GM12878 (cell line): ENCODE results near the gene SDK2. TPM values are rescaled to one million over a fixed set of nuclear protein-coding genes. Genes with fewer than 3 reads are reported as not detected.

Experiments
- ATAC-seq: fragments of 200-7000 bp; cut with Tn5 transposase; 3 replicates; pipeline ENCODE4 v1.9.1; 2020; ENCODE audit warnings: mild to moderate bottlenecking, moderate library complexity
- BruUV-seq: library from RNA; stranded (reverse); fragments of 400-500 nt; replicated peaks from 2 replicates; lab custom pipeline; 2021; lab: Mats Ljungman, UMichigan
- CTCF ChIA-PET: fragments of 300-600 bp; sonication (Branson Sonifier 250); formaldehyde crosslinking; extraction: SDS; loops from one replicate; lab custom pipeline; 2021; ENCODE audit warnings: inconsistent platforms; lab: Yijun Ruan, JAX
- POLR2A ChIA-PET: fragments of 350-600 bp; formaldehyde crosslinking; extraction: SDS; loops from one replicate; lab custom pipeline; 2021; ENCODE audit warnings: inconsistent platforms; lab: Charles Lee
- RAD21 ChIA-PET: fragments of 300-600 bp; sonication (Branson Sonifier 250); formaldehyde crosslinking; loops from one replicate; lab custom pipeline; 2023; ENCODE audit warnings: antibody characterized with exemption; ENCODE audit not compliant: unreplicated experiment; lab: Charles Lee
- SMC1A ChIA-PET: fragments of 300-600 bp; sonication (Branson Sonifier 250); formaldehyde crosslinking; loops from one replicate; lab custom pipeline; 2023; ENCODE audit not compliant: unreplicated experiment, uncharacterized antibody; lab: Charles Lee
- DNase-seq: peaks from one replicate; pipeline ENCODE4 v3.0.0-alpha.2; 2011; ENCODE audit warnings: low read depth, low spot score
- FAIRE-seq: peaks from 3 replicates; lab custom pipeline; 2011; peaks lifted over from hg19 to GRCh38; lab: Jason Lieb, UNC
- H2AFZ ChIP-seq: 2 replicates; pipeline ENCODE4 v1.6.0; 2011; ENCODE audit warnings: low read depth, low read length, control low read depth; ENCODE audit not compliant: control insufficient read depth
- H3K27ac ChIP-seq: 2 replicates; pipeline ENCODE4 v1.5.1; 2011; ENCODE audit warnings: control low read depth; ENCODE audit not compliant: control insufficient read depth, insufficient read depth
- H3K27me3 ChIP-seq, 2 experiments: replicated peaks in 1 of 2; 2 replicates each; pipeline versions ENCODE4 v1.6.0 to v1.6.1; 2011; ENCODE audit warnings: low read length in 1 of 2; ENCODE audit not compliant: control insufficient read depth in 2 of 2, insufficient read depth in 2 of 2
- H3K36me3 ChIP-seq, 2 experiments: 2 replicates each; pipeline ENCODE4 v1.5.1; 2011; ENCODE audit warnings: low read length in 1 of 2; ENCODE audit not compliant: control insufficient read depth in 2 of 2, insufficient read depth in 2 of 2
- H3K4me1 ChIP-seq: 2 replicates; pipeline ENCODE4 v1.6.1; 2011; ENCODE audit warnings: mild to moderate bottlenecking, low read length, moderate library complexity, mixed read lengths; ENCODE audit not compliant: control insufficient read depth, insufficient read depth
- H3K4me2 ChIP-seq: 2 replicates; pipeline ENCODE4 v1.6.0; 2011; ENCODE audit warnings: control low read depth; ENCODE audit not compliant: control insufficient read depth, insufficient read depth
- H3K4me3 ChIP-seq: fragments of 200-600 bp; sonication (generic); 2 replicates; pipeline ENCODE4 v1.5.1; 2016
- H3K79me2 ChIP-seq: 2 replicates; pipeline ENCODE4 v1.6.0; 2011; ENCODE audit warnings: low read length; ENCODE audit not compliant: control insufficient read depth, insufficient read depth
- H3K9ac ChIP-seq: 2 replicates; pipeline ENCODE4 v1.8.0; 2011; ENCODE audit warnings: low read length, control low read depth, mixed read lengths; ENCODE audit not compliant: control insufficient read depth, insufficient read depth
- H3K9me3 ChIP-seq: replicated peaks from 3 replicates; pipeline ENCODE4 v1.5.1; 2011; ENCODE audit warnings: mild to moderate bottlenecking, low read length; ENCODE audit not compliant: control insufficient read depth, insufficient read depth
- H4K20me1 ChIP-seq: 2 replicates; pipeline ENCODE4 v1.6.0; 2011; ENCODE audit not compliant: control insufficient read depth, insufficient read depth
- ATF2 ChIP-seq: IDR thresholded peaks from 2 replicates; pipeline ENCODE4 v1.6.1; 2012; ENCODE audit warnings: low read length, inconsistent platforms
- MEF2B ChIP-seq: fragments of 450-650 bp; IDR thresholded peaks from 2 replicates; pipeline ENCODE4 v1.6.1; 2018; ENCODE audit warnings: mild to moderate bottlenecking, moderate library complexity; ENCODE audit not compliant: partially characterized antibody, poor library complexity, severe bottlenecking
- NFYA ChIP-seq: IDR thresholded peaks from 2 replicates; pipeline ENCODE4 v1.6.1; 2011; ENCODE audit warnings: low read depth, mild to moderate bottlenecking, low read length, improper control_type of control experiment, borderline replicate concordance
- POLR2AphosphoS5 ChIP-seq: IDR thresholded peaks from 2 replicates; pipeline ENCODE4 v1.6.1; 2011; ENCODE audit warnings: mild to moderate bottlenecking, low read length, inconsistent platforms
- TCF12 ChIP-seq: IDR thresholded peaks from 2 replicates; pipeline ENCODE4 v1.6.1; 2011; ENCODE audit warnings: low read depth, mild to moderate bottlenecking, low read length
- ZNF274 ChIP-seq: IDR thresholded peaks from one replicate; pipeline ENCODE4 v1.8.0; 2011; ENCODE audit not compliant: insufficient read length, insufficient read depth
- WGBS: methylation state at CpG from one replicate; pipeline ENCODE4 v1.1.6; 2016; ENCODE audit warnings: low lambda C conversion rate; ENCODE audit not compliant: insufficient replicate concordance, insufficient coverage; ENCODE audit errors: missing lambda C conversion rate; 5-methylcytosine and 5-hydroxymethylcytosine counted together
- in situ Hi-C: fragments of 300-500 bp; cut with MboI; formaldehyde crosslinking; loops from 9 replicates; pipeline ENCODE4 v1.14.3; 2018; ENCODE audit warnings: mixed read lengths
- intact Hi-C: fragments of 100-400 bp; cut with micrococcal nuclease; formaldehyde crosslinking; loops from one replicate; pipeline ENCODE4 v1.14.2; 2022; ENCODE audit not compliant: unreplicated experiment
- polyA plus RNA-seq, 11 experiments: library from polyadenylated mRNA; depleted of rRNA in 4 of 11; unstranded in 6 of 11; stranded (reverse) in 5 of 11; fragments of >200 nt; fragmentation: Nextera tagmentation in 4 of 11; fragmentation: Illumina TruSeq in 1 of 11; extraction: Ambion mirVana in 4 of 11; extraction: Trizol in 1 of 11; gene quantifications; 1 replicate in 1 of 11; 2 replicates in 10 of 11; pipeline versions ENCODE4 v1.2.1 to v1.2.3, GENCODE V29; 2011 to 2016; ENCODE audit warnings: inconsistent platforms in 2 of 11, missing spikeins in 2 of 11, low read depth in 1 of 11
- total RNA-seq, 4 experiments: library from RNA; depleted of rRNA in 3 of 4; stranded (reverse); fragments of >200 nt in 3 of 4; fragmentation: Illumina TruSeq in 1 of 4; extraction: Trizol in 1 of 4; gene quantifications; 2 replicates each; pipeline versions ENCODE4 v1.2.1 to v1.2.3, GENCODE V29; 2013 to 2021
- TF ChIP-seq, protein P1 (sequence below): fragments of 450-650 bp; IDR thresholded peaks from 2 replicates; pipeline ENCODE4 v1.6.1; 2016; ENCODE audit warnings: mild to moderate bottlenecking
- TF ChIP-seq, protein P2 (sequence below), 3 experiments: IDR thresholded peaks in 2 of 3; conservative IDR thresholded peaks in 1 of 3; 2 replicates each; pipeline ENCODE4 v1.5.1; 2011; ENCODE audit warnings: low read depth in 3 of 3, low read length in 3 of 3, mild to moderate bottlenecking in 3 of 3, control low read depth in 2 of 3, moderate library complexity in 2 of 3, inconsistent platforms in 1 of 3, mixed read lengths in 1 of 3; ENCODE audit not compliant: control insufficient read depth in 2 of 3, insufficient read depth in 1 of 3; ENCODE audit errors: extremely low read depth in 1 of 3

Gene SDK2
- total and polyA plus RNA-seq, 10 of the 15 experiments (the other 5 are each of a cell fraction or from before 2014, with no cell fraction given), result 0.03 to 0.08 (median 0.03) TPM; not detected in 7

- 42% methylated on average over 18 of the region's 18 CpGs for WGBS
- intact Hi-C loops, result no loop called here
- CTCF ChIA-PET, result no interaction called here
- Histone ChIP-seq H3K27me3 (no peaks in the 10 kb centered on the region; a peak in 1 of 4 replicates), H3K4me1 (no peaks in the 10 kb centered on the region), H3K4me2 (no peak overlapping the region), H3K9ac (no peak overlapping the region), H3K36me3 (no peaks in the 10 kb centered on the region), H3K9me3 (no peaks in the 10 kb centered on the region), H3K27ac (no peak overlapping the region), H4K20me1 (no peaks in the 10 kb centered on the region), H3K79me2 (no peaks in the 10 kb centered on the region), H2AFZ (no peak overlapping the region), H3K4me3 (no peak overlapping the region)
- TF ChIP-seq ZNF274 (no peak), POLR2AphosphoS5 (no peak), ATF2 (no peak)
- TF ChIP-seq, protein P1, sequence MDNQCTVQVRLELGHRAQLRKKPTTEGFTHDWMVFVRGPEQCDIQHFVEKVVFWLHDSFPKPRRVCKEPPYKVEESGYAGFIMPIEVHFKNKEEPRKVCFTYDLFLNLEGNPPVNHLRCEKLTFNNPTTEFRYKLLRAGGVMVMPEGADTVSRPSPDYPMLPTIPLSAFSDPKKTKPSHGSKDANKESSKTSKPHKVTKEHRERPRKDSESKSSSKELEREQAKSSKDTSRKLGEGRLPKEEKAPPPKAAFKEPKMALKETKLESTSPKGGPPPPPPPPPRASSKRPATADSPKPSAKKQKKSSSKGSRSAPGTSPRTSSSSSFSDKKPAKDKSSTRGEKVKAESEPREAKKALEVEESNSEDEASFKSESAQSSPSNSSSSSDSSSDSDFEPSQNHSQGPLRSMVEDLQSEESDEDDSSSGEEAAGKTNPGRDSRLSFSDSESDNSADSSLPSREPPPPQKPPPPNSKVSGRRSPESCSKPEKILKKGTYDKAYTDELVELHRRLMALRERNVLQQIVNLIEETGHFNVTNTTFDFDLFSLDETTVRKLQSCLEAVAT, result no peak
- RAD21 ChIA-PET, result no interaction called here
- no peak for FAIRE-seq
- SMC1A ChIA-PET, result no interaction called here
- BruUV-seq, result no TSS peak
- POLR2A ChIA-PET, result no interaction called here
- in situ Hi-C loops, result no loop called here
- DNase-seq, result no peak
- ATAC-seq, result no peak
These were observed 196.9 kb downstream of the SDK2 start for GRCh38 chr17:73447319-73447718.

- Histone ChIP-seq H3K9me3 (no peaks in the 10 kb centered on the region), H2AFZ (no peak overlapping the region), H4K20me1 (no peaks in the 10 kb centered on the region), H3K4me2 (no peak overlapping the region), H3K9ac (no peak overlapping the region), H3K4me1 (no peaks in the 10 kb centered on the region), H3K4me3 (no peak overlapping the region), H3K27me3 (no peaks in the 10 kb centered on the region; a peak in 1 of 4 replicates), H3K79me2 (no peaks in the 10 kb centered on the region), H3K36me3 (no peaks in the 10 kb centered on the region), H3K27ac (no peak overlapping the region)
- ChIA-PET RAD21 (no interaction called here), POLR2A (no interaction called here), CTCF (no interaction called here), SMC1A (no interaction called here)
- WGBS, result 14% methylated on average over 9 of the region's 9 CpGs
- in situ Hi-C loops, result no loop called here
- DNase-seq (no peak), ATAC-seq (no peak), FAIRE-seq (no peak)
- TF ChIP-seq TCF12 (no peak), MEF2B (no peak), NFYA (no peak)
- TF ChIP-seq, protein P2, sequence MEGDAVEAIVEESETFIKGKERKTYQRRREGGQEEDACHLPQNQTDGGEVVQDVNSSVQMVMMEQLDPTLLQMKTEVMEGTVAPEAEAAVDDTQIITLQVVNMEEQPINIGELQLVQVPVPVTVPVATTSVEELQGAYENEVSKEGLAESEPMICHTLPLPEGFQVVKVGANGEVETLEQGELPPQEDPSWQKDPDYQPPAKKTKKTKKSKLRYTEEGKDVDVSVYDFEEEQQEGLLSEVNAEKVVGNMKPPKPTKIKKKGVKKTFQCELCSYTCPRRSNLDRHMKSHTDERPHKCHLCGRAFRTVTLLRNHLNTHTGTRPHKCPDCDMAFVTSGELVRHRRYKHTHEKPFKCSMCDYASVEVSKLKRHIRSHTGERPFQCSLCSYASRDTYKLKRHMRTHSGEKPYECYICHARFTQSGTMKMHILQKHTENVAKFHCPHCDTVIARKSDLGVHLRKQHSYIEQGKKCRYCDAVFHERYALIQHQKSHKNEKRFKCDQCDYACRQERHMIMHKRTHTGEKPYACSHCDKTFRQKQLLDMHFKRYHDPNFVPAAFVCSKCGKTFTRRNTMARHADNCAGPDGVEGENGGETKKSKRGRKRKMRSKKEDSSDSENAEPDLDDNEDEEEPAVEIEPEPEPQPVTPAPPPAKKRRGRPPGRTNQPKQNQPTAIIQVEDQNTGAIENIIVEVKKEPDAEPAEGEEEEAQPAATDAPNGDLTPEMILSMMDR (IDR thresholded peaks at IDR 0.05 in 2 of 3, conservative IDR thresholded peaks at IDR 0.05 in 1 of 3; ENCODE audit: control insufficient read depth in 2 of 3, extremely low read depth in 1 of 3, insufficient read depth in 1 of 3, low read depth in 3 of 3, low read length in 3 of 3), result no peak
- BruUV-seq, result no TSS peak
- intact Hi-C loops, result no loop called here
These were observed 197.6 kb downstream of the SDK2 start for GRCh38 chr17:73446617-73447016.
